Measurements from ENCODE around the gene RSPH9. TPM values are rescaled to one million over a fixed set of nuclear protein-coding genes. Genes with fewer than 3 reads are reported as not detected.

Gene RSPH9
- total and polyA plus RNA-seq, 2 donors from 2014 or later = 0.16 to 0.45 TPM

DNA sequence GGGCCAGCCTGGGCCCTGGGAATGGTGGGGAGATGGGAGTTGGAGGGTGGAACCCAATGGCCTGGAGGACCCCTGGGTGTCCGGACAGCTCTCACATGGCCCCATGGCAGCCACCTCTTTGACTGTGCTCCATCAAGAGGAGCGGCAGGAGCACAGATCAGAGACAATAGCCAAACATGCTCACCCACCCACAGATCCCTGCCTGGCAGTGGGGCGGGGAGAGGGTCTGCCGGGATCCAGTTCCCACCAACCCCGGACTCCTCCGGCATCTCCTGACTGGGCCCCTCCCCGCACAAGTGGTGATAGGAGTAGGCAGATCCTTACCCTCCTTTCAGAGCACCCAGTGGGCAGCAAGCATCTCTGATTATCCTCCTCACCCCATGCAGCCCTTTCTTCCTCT is 74.7 kb downstream of the RSPH9 start:
- no peaks in the 10 kb centered on the region for H3K9me3 ChIP-seq (ENCODE audit: control insufficient read depth in 2 of 3, insufficient read depth in 1 of 3, low read length in 3 of 3)
- peaks cover 0 to 6% (median 0%) of the 10 kb centered on the region in 3 donors for H3K4me1 ChIP-seq (ENCODE audit: control insufficient read depth in 2 of 3, insufficient read depth in 2 of 3, low read depth in 1 of 3, low read length in 3 of 3)
- intact Hi-C loops (cut with DNase I) = no loop called here
- TF ChIP-seq, protein P1, sequence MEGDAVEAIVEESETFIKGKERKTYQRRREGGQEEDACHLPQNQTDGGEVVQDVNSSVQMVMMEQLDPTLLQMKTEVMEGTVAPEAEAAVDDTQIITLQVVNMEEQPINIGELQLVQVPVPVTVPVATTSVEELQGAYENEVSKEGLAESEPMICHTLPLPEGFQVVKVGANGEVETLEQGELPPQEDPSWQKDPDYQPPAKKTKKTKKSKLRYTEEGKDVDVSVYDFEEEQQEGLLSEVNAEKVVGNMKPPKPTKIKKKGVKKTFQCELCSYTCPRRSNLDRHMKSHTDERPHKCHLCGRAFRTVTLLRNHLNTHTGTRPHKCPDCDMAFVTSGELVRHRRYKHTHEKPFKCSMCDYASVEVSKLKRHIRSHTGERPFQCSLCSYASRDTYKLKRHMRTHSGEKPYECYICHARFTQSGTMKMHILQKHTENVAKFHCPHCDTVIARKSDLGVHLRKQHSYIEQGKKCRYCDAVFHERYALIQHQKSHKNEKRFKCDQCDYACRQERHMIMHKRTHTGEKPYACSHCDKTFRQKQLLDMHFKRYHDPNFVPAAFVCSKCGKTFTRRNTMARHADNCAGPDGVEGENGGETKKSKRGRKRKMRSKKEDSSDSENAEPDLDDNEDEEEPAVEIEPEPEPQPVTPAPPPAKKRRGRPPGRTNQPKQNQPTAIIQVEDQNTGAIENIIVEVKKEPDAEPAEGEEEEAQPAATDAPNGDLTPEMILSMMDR (IDR thresholded peaks at IDR 0.05; ENCODE audit: borderline replicate concordance, extremely low read depth, insufficient read depth) = no peak
- DNase-seq (peak in 2 of 5 donors; percentile 35 to 43), FAIRE-seq (no peak)
- H3K9ac ChIP-seq (ENCODE audit: low read length in 3 of 3) = no peak overlapping the region
- H3K27me3 ChIP-seq (ENCODE audit: control insufficient read depth, insufficient read depth, low read length) = no peaks in the 10 kb centered on the region
- H3K36me3 ChIP-seq (ENCODE audit: control insufficient read depth in 2 of 3, insufficient read depth in 3 of 3, low read length in 3 of 3) = no peaks in the 10 kb centered on the region
- H3K4me3 ChIP-seq (ENCODE audit: low read length in 3 of 3) = no peak overlapping the region
- H3K27ac ChIP-seq (ENCODE audit: low read depth in 2 of 2, low read length in 2 of 2) = no peak overlapping the region

DNA sequence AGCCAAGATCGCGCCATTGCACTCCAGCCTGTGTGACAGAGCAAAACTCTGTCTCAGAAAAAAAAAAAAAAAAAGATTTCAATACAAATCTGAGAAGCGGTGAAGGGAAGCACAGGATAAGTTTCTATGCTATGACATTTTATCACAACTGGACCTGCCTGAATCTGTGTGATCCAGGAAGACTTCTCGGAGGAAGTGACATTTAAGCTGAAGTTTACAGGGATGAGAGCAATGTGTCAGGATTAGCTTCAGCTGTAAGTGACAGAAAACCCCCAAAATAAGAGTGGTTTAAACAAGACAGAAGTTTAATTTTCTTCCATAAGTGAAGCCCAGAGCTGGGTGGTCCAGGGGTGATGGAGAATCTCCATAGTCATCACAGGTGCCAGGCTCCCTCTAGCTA is 76.2 kb downstream of the RSPH9 start:
- Histone ChIP-seq H3K36me3 (ENCODE audit: control insufficient read depth in 2 of 3, insufficient read depth in 3 of 3, low read length in 3 of 3) (no peaks in the 10 kb centered on the region), H3K27ac (ENCODE audit: low read depth in 2 of 2, low read length in 2 of 2) (no peak overlapping the region)

More for the DNA sequence above, 76.2 kb downstream of the RSPH9 start:
- Histone ChIP-seq H3K9me3 (ENCODE audit: control insufficient read depth in 2 of 3, insufficient read depth in 1 of 3, low read length in 3 of 3) (no peaks in the 10 kb centered on the region), H3K9ac (ENCODE audit: low read length in 3 of 3) (no peak overlapping the region), H3K4me3 (ENCODE audit: low read length in 3 of 3) (no peak overlapping the region), H3K4me1 (ENCODE audit: control insufficient read depth in 2 of 3, insufficient read depth in 2 of 3, low read depth in 1 of 3, low read length in 3 of 3) (peaks cover 0 to 5% (median 0%) of the 10 kb centered on the region in 3 donors), H3K27me3 (ENCODE audit: control insufficient read depth, insufficient read depth, low read length) (no peaks in the 10 kb centered on the region)
- intact Hi-C loops (cut with DNase I) = no loop called here
- no peak for FAIRE-seq
- peak in 1 of 5 donors; percentile 1 for DNase-seq
- TF ChIP-seq, protein P1 (IDR thresholded peaks at IDR 0.05; ENCODE audit: borderline replicate concordance, extremely low read depth, insufficient read depth) = no peak

Other genes with a start within 250 kb of the RSPH9 start
- gene ABCC10, start 217.5 kb upstream of the RSPH9 start, total RNA-seq = 30.2 TPM
- gene ABCC10, start 217.5 kb upstream of the RSPH9 start, polyA plus RNA-seq (ENCODE audit: insufficient read depth, low read depth, low replicate concordance) = 12.0 TPM
- gene DLK2, start 189.5 kb upstream of the RSPH9 start, total RNA-seq = 0.50 TPM
- not detected for gene DLK2, start 189.5 kb upstream of the RSPH9 start, polyA plus RNA-seq (ENCODE audit: insufficient read depth, low read depth, low replicate concordance)
- 38.5 TPM for gene TJAP1, start 167.5 kb upstream of the RSPH9 start, total RNA-seq
- 13.6 TPM for gene TJAP1, start 167.5 kb upstream of the RSPH9 start, polyA plus RNA-seq (ENCODE audit: insufficient read depth, low read depth, low replicate concordance)
- gene LRRC73, start 134.7 kb upstream of the RSPH9 start, total RNA-seq = 1.5 TPM
- gene LRRC73, start 134.7 kb upstream of the RSPH9 start, polyA plus RNA-seq (ENCODE audit: insufficient read depth, low read depth, low replicate concordance) = 4.6 TPM
- 107 TPM for gene YIPF3, start 128.1 kb upstream of the RSPH9 start, total RNA-seq
- gene YIPF3, start 128.1 kb upstream of the RSPH9 start, polyA plus RNA-seq (ENCODE audit: insufficient read depth, low read depth, low replicate concordance) = 114 TPM
- 41.3 TPM for gene POLR1C, start 127.9 kb upstream of the RSPH9 start, total RNA-seq
- gene POLR1C, start 127.9 kb upstream of the RSPH9 start, polyA plus RNA-seq (ENCODE audit: insufficient read depth, low read depth, low replicate concordance) = 27.5 TPM
- gene XPO5, start 69.0 kb upstream of the RSPH9 start, total RNA-seq = 34.3 TPM
- 7.5 TPM for gene XPO5, start 69.0 kb upstream of the RSPH9 start, polyA plus RNA-seq (ENCODE audit: insufficient read depth, low read depth, low replicate concordance)
- gene POLH, start 68.9 kb upstream of the RSPH9 start, total RNA-seq = 16.8 TPM
- 1.8 TPM for gene POLH, start 68.9 kb upstream of the RSPH9 start, polyA plus RNA-seq (ENCODE audit: insufficient read depth, low read depth, low replicate concordance)
- gene GTPBP2, start 15.8 kb upstream of the RSPH9 start, total RNA-seq = 64.6 TPM
- gene GTPBP2, start 15.8 kb upstream of the RSPH9 start, polyA plus RNA-seq (ENCODE audit: insufficient read depth, low read depth, low replicate concordance) = 19.7 TPM
- 19.0 TPM for gene MAD2L1BP, start 9.2 kb upstream of the RSPH9 start, total RNA-seq
- gene MAD2L1BP, start 9.2 kb upstream of the RSPH9 start, polyA plus RNA-seq (ENCODE audit: insufficient read depth, low read depth, low replicate concordance) = 31.0 TPM
- 36.4 TPM for gene MRPS18A, start 42.8 kb downstream of the RSPH9 start, total RNA-seq
- gene MRPS18A, start 42.8 kb downstream of the RSPH9 start, polyA plus RNA-seq (ENCODE audit: insufficient read depth, low read depth, low replicate concordance) = 103 TPM
- gene VEGFA, start 125.2 kb downstream of the RSPH9 start, total RNA-seq = 36.3 TPM
- gene VEGFA, start 125.2 kb downstream of the RSPH9 start, polyA plus RNA-seq (ENCODE audit: insufficient read depth, low read depth, low replicate concordance) = 111 TPM